Neural progenitor cell (in vitro differentiated cells): ENCODE measurements around the gene ANO1.

ENCODE experiments used
- EZH2 ChIP-seq: fragments of 200-600 bp; sonication (generic); IDR thresholded peaks from 2 replicates; pipeline ENCODE4 v1.6.1; 2017; ENCODE audit warnings: antibody characterized with exemption, mild to moderate bottlenecking, moderate library complexity
- TF ChIP-seq, protein P1 (sequence below): fragments of 200-600 bp; sonication (generic); IDR thresholded peaks from 2 replicates; pipeline ENCODE4 v1.5.1; 2017; ENCODE audit warnings: antibody characterized with exemption, mild to moderate bottlenecking

GRCh38 chr11:70107756-70108155, 29.6 kb downstream of the ANO1 start:
- TF ChIP-seq, protein P1, sequence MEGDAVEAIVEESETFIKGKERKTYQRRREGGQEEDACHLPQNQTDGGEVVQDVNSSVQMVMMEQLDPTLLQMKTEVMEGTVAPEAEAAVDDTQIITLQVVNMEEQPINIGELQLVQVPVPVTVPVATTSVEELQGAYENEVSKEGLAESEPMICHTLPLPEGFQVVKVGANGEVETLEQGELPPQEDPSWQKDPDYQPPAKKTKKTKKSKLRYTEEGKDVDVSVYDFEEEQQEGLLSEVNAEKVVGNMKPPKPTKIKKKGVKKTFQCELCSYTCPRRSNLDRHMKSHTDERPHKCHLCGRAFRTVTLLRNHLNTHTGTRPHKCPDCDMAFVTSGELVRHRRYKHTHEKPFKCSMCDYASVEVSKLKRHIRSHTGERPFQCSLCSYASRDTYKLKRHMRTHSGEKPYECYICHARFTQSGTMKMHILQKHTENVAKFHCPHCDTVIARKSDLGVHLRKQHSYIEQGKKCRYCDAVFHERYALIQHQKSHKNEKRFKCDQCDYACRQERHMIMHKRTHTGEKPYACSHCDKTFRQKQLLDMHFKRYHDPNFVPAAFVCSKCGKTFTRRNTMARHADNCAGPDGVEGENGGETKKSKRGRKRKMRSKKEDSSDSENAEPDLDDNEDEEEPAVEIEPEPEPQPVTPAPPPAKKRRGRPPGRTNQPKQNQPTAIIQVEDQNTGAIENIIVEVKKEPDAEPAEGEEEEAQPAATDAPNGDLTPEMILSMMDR: no peak
- no peak for TF ChIP-seq EZH2
